Neuronal stem cell (in vitro differentiated cells): Measurements from ENCODE around the gene SLC34A3.

Experiments
- DNase-seq: peaks from one replicate; pipeline ENCODE4 v3.0.0-alpha.2; 2013; ENCODE audit warnings: low spot score
- H2AFZ ChIP-seq: one replicate; pipeline ENCODE4 v1.6.1; 2013; ENCODE audit warnings: mild to moderate bottlenecking, low read length, inconsistent platforms
- H2AK5ac ChIP-seq: 2 replicates; pipeline ENCODE4 v1.6.1; 2013; ENCODE audit warnings: low read depth, mild to moderate bottlenecking, inconsistent platforms, low read length, moderate library complexity, mixed read lengths
- H2BK120ac ChIP-seq: 2 replicates; pipeline ENCODE4 v1.6.1; 2013; ENCODE audit warnings: low read depth, mild to moderate bottlenecking, inconsistent platforms, low read length, moderate library complexity, mixed read lengths
- H2BK12ac ChIP-seq: one replicate; pipeline ENCODE4 v1.6.1; 2013; ENCODE audit warnings: low read length, inconsistent platforms
- H2BK15ac ChIP-seq: 2 replicates; pipeline ENCODE4 v1.6.1; 2013; ENCODE audit warnings: mild to moderate bottlenecking, low read length, inconsistent platforms, mixed read lengths
- H2BK5ac ChIP-seq: one replicate; pipeline ENCODE4 v1.6.1; 2013; ENCODE audit warnings: inconsistent platforms, mild to moderate bottlenecking, low read length, moderate library complexity
- H3K14ac ChIP-seq: one replicate; pipeline ENCODE4 v1.6.1; 2013; ENCODE audit warnings: low read length, inconsistent platforms
- H3K18ac ChIP-seq: 2 replicates; pipeline ENCODE4 v1.6.1; 2013; ENCODE audit warnings: low read length, inconsistent platforms
- H3K23ac ChIP-seq: 2 replicates; pipeline ENCODE4 v1.6.1; 2013; ENCODE audit warnings: low read depth, mild to moderate bottlenecking, mixed read lengths, low read length, inconsistent platforms; ENCODE audit not compliant: poor library complexity
- H3K27ac ChIP-seq: replicated peaks from 3 replicates; pipeline ENCODE4 v1.5.1; 2013; ENCODE audit warnings: low read length, inconsistent platforms
- H3K27me3 ChIP-seq, 3 experiments: 2 replicates each; pipeline ENCODE4 v1.6.1; 2013; ENCODE audit warnings: low read length in 3 of 3, mild to moderate bottlenecking in 2 of 3, inconsistent platforms in 1 of 3, low read depth in 1 of 3, mixed read lengths in 1 of 3, moderate library complexity in 1 of 3; ENCODE audit not compliant: control insufficient read depth in 3 of 3, insufficient read depth in 3 of 3
- H3K36me3 ChIP-seq, 2 donors: replicated peaks in 1 of 2; 2 replicates each; pipeline ENCODE4 v1.6.1; 2013; ENCODE audit warnings: low read length in 2 of 2; ENCODE audit not compliant: control insufficient read depth in 2 of 2, insufficient read depth in 2 of 2
- H3K4ac ChIP-seq: 2 replicates; pipeline ENCODE4 v1.6.1; 2013; ENCODE audit warnings: inconsistent platforms, mild to moderate bottlenecking, low read length, moderate library complexity
- H3K4me1 ChIP-seq, 2 donors: 1 replicate in 1 of 2; 2 replicates in 1 of 2; pipeline ENCODE4 v1.6.1; 2013; ENCODE audit warnings: low read length in 2 of 2, low read depth in 1 of 2; ENCODE audit not compliant: control insufficient read depth in 2 of 2, insufficient read depth in 1 of 2
- H3K4me2 ChIP-seq: one replicate; pipeline ENCODE4 v1.6.1; 2013; ENCODE audit warnings: mild to moderate bottlenecking, low read length, inconsistent platforms; ENCODE audit not compliant: insufficient read depth, poor library complexity, severe bottlenecking
- H3K4me3 ChIP-seq, 2 donors: 2 replicates each; pipeline ENCODE4 v1.5.1; 2013; ENCODE audit warnings: low read length in 2 of 2, mild to moderate bottlenecking in 2 of 2, inconsistent platforms in 1 of 2, moderate library complexity in 1 of 2
- H3K79me1 ChIP-seq: one replicate; pipeline ENCODE4 v1.6.1; 2013; ENCODE audit warnings: low read depth, mild to moderate bottlenecking, inconsistent platforms, low read length, moderate library complexity
- H3K9ac ChIP-seq: one replicate; pipeline ENCODE4 v1.6.1; 2013; ENCODE audit warnings: mild to moderate bottlenecking, low read depth, low read length, inconsistent platforms; ENCODE audit not compliant: poor library complexity
- H3K9me3 ChIP-seq, 2 donors: replicated peaks in 1 of 2; 2 replicates each; pipeline versions ENCODE3 to v1.6.1; 2013; ENCODE audit warnings: low read length in 2 of 2, mild to moderate bottlenecking in 2 of 2, inconsistent platforms in 1 of 2, low read depth in 1 of 2, mixed read lengths in 1 of 2, moderate library complexity in 1 of 2; ENCODE audit not compliant: control insufficient read depth in 2 of 2, insufficient read depth in 1 of 2
- H4K8ac ChIP-seq: one replicate; pipeline ENCODE4 v1.6.1; 2013; ENCODE audit warnings: low read depth, mild to moderate bottlenecking, inconsistent platforms, low read length, moderate library complexity
- H4K91ac ChIP-seq: one replicate; pipeline ENCODE4 v1.6.1; 2013; ENCODE audit warnings: low read length, low read depth, mild to moderate bottlenecking, inconsistent platforms; ENCODE audit not compliant: poor library complexity
- whole genome bisulfite sequencing, 2 donors: extraction: QIAGEN DNeasy Blood & Tissue Kit; methylation state at CpG; one replicate each; pipeline ENCODE4 v1.1.7; 2013; ENCODE audit warnings: missing lambda C conversion rate in 2 of 2, mixed read lengths in 1 of 2; ENCODE audit not compliant: insufficient read length in 2 of 2, insufficient replicate concordance in 1 of 2; ENCODE audit errors: extremely low coverage in 2 of 2; 5-methylcytosine and 5-hydroxymethylcytosine counted together

The SLC34A3 gene

GRCh38 chr9:137184881-137185660, 45.6 kb upstream of the SLC34A3 start:
- H3K4ac ChIP-seq = no peak overlapping the region

GRCh38 chr9:137185921-137186320, 44.8 kb upstream of the SLC34A3 start:
- H4K91ac ChIP-seq = no peak overlapping the region
- H3K27me3 ChIP-seq = peaks cover 0 to 2% (median 0%) of the 10 kb centered on the region in 3 experiments
- peaks cover 28% of the 10 kb centered on the region for H3K79me1 ChIP-seq
- H3K9ac ChIP-seq = no peak overlapping the region
- H2BK15ac ChIP-seq = no peak overlapping the region
- H3K4ac ChIP-seq = no peak overlapping the region
- no peak overlapping the region for H2BK120ac ChIP-seq
- H2AK5ac ChIP-seq = no peak overlapping the region
- H3K23ac ChIP-seq = peak overlapping the region; percentile 65
- H3K18ac ChIP-seq = no peak overlapping the region
- no peak overlapping the region for H3K4me3 ChIP-seq
- H2BK5ac ChIP-seq = no peak overlapping the region
- no peak overlapping the region for H2BK12ac ChIP-seq
- H3K4me1 ChIP-seq = peaks cover 12 to 17% of the 10 kb centered on the region in 2 donors
- DNase-seq = no peak
- H2AFZ ChIP-seq = no peak overlapping the region
- WGBS, 2 donors = no CpG with 5 or more reads among the region's 19 CpGs
- H3K14ac ChIP-seq = no peak overlapping the region
- no peak overlapping the region for H3K4me2 ChIP-seq
- no peak overlapping the region for H4K8ac ChIP-seq
- no peaks in the 10 kb centered on the region for H3K9me3 ChIP-seq
- H3K36me3 ChIP-seq = peaks cover 35 to 68% of the 10 kb centered on the region in 2 donors
- no peak overlapping the region for H3K27ac ChIP-seq

More at GRCh38 chr9:137184881-137185660, 45.6 kb upstream of the SLC34A3 start:
- Histone ChIP-seq H3K18ac (no peak overlapping the region), H2BK15ac (no peak overlapping the region), H3K36me3 (peaks cover 36 to 68% of the 10 kb centered on the region in 2 donors), H3K27ac (no peak overlapping the region), H3K14ac (no peak overlapping the region), H4K8ac (no peak overlapping the region), H3K9me3 (no peaks in the 10 kb centered on the region), H2AK5ac (no peak overlapping the region), H2BK12ac (no peak overlapping the region), H3K27me3 (peaks cover 0 to 2% (median 0%) of the 10 kb centered on the region in 3 experiments), H2AFZ (no peak overlapping the region), H3K9ac (no peak overlapping the region), H3K4me3 (no peak overlapping the region), H3K23ac (peak overlapping the region; percentile 65), H3K4me1 (peaks cover 12 to 17% of the 10 kb centered on the region in 2 donors), H4K91ac (no peak overlapping the region), H2BK5ac (no peak overlapping the region), H2BK120ac (no peak overlapping the region), H3K4me2 (no peak overlapping the region), H3K79me1 (peaks cover 31% of the 10 kb centered on the region)
- WGBS, 2 donors = no CpG with 5 or more reads among the region's 48 CpGs
- no peak for DNase-seq

- peak overlapping the region in 1 of 2 donors; percentile 100 for H3K4me3 ChIP-seq
- WGBS, 2 donors = no CpG with 5 or more reads among the region's 6 CpGs
Measured at GRCh38 chr9:137186385-137186784, 44.3 kb upstream of the SLC34A3 start.

GRCh38 chr9:137187386-137187785, 43.3 kb upstream of the SLC34A3 start:
- H3K4ac ChIP-seq = no peak overlapping the region
- no peak overlapping the region for H2BK5ac ChIP-seq
- H3K79me1 ChIP-seq = peaks cover 27% of the 10 kb centered on the region
- no peak overlapping the region for H2AK5ac ChIP-seq
- H2BK120ac ChIP-seq = no peak overlapping the region
- no peak overlapping the region for H4K91ac ChIP-seq
- no peak overlapping the region for H3K27ac ChIP-seq
- peak overlapping the region; percentile 94 for H3K4me2 ChIP-seq
- DNase-seq = no peak
- H2BK15ac ChIP-seq = no peak overlapping the region
- H3K18ac ChIP-seq = no peak overlapping the region
- peaks cover 0 to 2% (median 0%) of the 10 kb centered on the region in 3 experiments for H3K27me3 ChIP-seq
- no CpG with 5 or more reads among the region's 15 CpGs for WGBS, 2 donors
- peaks cover 12 to 17% of the 10 kb centered on the region in 2 donors for H3K4me1 ChIP-seq
- no peak overlapping the region for H2AFZ ChIP-seq
- no peak overlapping the region for H3K14ac ChIP-seq
- no peak overlapping the region for H3K9ac ChIP-seq
- peaks cover 30 to 72% of the 10 kb centered on the region in 2 donors for H3K36me3 ChIP-seq
- no peak overlapping the region for H4K8ac ChIP-seq
- H3K23ac ChIP-seq = no peak overlapping the region
- no peak overlapping the region for H2BK12ac ChIP-seq
- H3K9me3 ChIP-seq = peaks cover 0 to 1% of the 10 kb centered on the region in 2 donors
- H3K4me3 ChIP-seq = peak overlapping the region; percentile 99 to 100

More at GRCh38 chr9:137186385-137186784, 44.3 kb upstream of the SLC34A3 start:
- no peak overlapping the region for H2BK12ac ChIP-seq
- no peak for DNase-seq
- no peaks in the 10 kb centered on the region for H3K9me3 ChIP-seq
- peaks cover 0 to 2% (median 0%) of the 10 kb centered on the region in 3 experiments for H3K27me3 ChIP-seq
- no peak overlapping the region for H3K27ac ChIP-seq
- peaks cover 27% of the 10 kb centered on the region for H3K79me1 ChIP-seq
- no peak overlapping the region for H3K4ac ChIP-seq
- H3K14ac ChIP-seq = no peak overlapping the region
- peaks cover 33 to 68% of the 10 kb centered on the region in 2 donors for H3K36me3 ChIP-seq
- H3K4me2 ChIP-seq = no peak overlapping the region
- H2BK5ac ChIP-seq = no peak overlapping the region
- H2BK15ac ChIP-seq = no peak overlapping the region
- no peak overlapping the region for H2BK120ac ChIP-seq
- peak overlapping the region; percentile 65 for H3K23ac ChIP-seq
- H4K91ac ChIP-seq = no peak overlapping the region
- no peak overlapping the region for H2AFZ ChIP-seq
- no peak overlapping the region for H3K18ac ChIP-seq
- no peak overlapping the region for H4K8ac ChIP-seq
- peaks cover 12 to 17% of the 10 kb centered on the region in 2 donors for H3K4me1 ChIP-seq
- H2AK5ac ChIP-seq = no peak overlapping the region
- peak overlapping the region; percentile 21 for H3K9ac ChIP-seq
